ENCODE measurements around the gene KATNAL2. TPM values are rescaled to one million over a fixed set of nuclear protein-coding genes. Genes with fewer than 3 reads are reported as not detected.

Gene KATNAL2
- total RNA-seq, 4 donors from 2014 or later, result 1.1 to 10.1 (median 1.9) TPM

- no peak for DNase-seq (ENCODE audit: low spot score in 2 of 2)
- Histone ChIP-seq H3K4me3 (no peak overlapping the region), H3K36me3 (peaks cover 26% of the 10 kb centered on the region), H3K4me1 (no peaks in the 10 kb centered on the region), H3K27me3 (no peaks in the 10 kb centered on the region), H3K27ac (no peak overlapping the region), H3K9me3 (peaks cover 4% of the 10 kb centered on the region)
- TF ChIP-seq CTCF (IDR thresholded peaks at IDR 0.05), result no peak
- no peak for TF ChIP-seq EP300 (IDR thresholded peaks at IDR 0.05)
- no peak for TF ChIP-seq POLR2A (IDR thresholded peaks at IDR 0.05)
- no peak for TF ChIP-seq POLR2AphosphoS5 (IDR thresholded peaks at IDR 0.05)
- 95% methylated on average over 1 of the region's 1 CpG for WGBS
Measured at GRCh38 chr18:46888965-46889364, 28.4 kb upstream of the KATNAL2 start.

GRCh38 chr18:46891742-46892214 lies 25.6 kb upstream of the KATNAL2 start:
- no peaks in the 10 kb centered on the region for H3K4me1 ChIP-seq
- H3K9me3 ChIP-seq, result peaks cover 4% of the 10 kb centered on the region
- no peaks in the 10 kb centered on the region for H3K27me3 ChIP-seq
- no peak for DNase-seq (ENCODE audit: low spot score in 2 of 2)
- H3K27ac ChIP-seq, result no peak overlapping the region
- H3K36me3 ChIP-seq, result peaks cover 26% of the 10 kb centered on the region
- 84% methylated on average over 3 of the region's 3 CpGs for WGBS
- H3K4me3 ChIP-seq, result no peak overlapping the region
- no peak for TF ChIP-seq POLR2AphosphoS5 (IDR thresholded peaks at IDR 0.05)

GRCh38 chr18:46892842-46893241 lies 24.6 kb upstream of the KATNAL2 start:
- TF ChIP-seq CTCF (IDR thresholded peaks at IDR 0.05) (no peak), EP300 (IDR thresholded peaks at IDR 0.05) (no peak), POLR2AphosphoS5 (IDR thresholded peaks at IDR 0.05) (no peak), POLR2A (IDR thresholded peaks at IDR 0.05) (no peak)
- Histone ChIP-seq H3K27ac (no peak overlapping the region), H3K36me3 (peaks cover 26% of the 10 kb centered on the region), H3K4me1 (no peaks in the 10 kb centered on the region), H3K27me3 (no peaks in the 10 kb centered on the region), H3K9me3 (peaks cover 4% of the 10 kb centered on the region), H3K4me3 (no peak overlapping the region)
- DNase-seq (ENCODE audit: low spot score in 2 of 2), result no peak
- 92% methylated on average over 1 of the region's 1 CpG for WGBS

- peaks cover 4% of the 10 kb centered on the region for H3K9me3 ChIP-seq
- peaks cover 25% of the 10 kb centered on the region for H3K36me3 ChIP-seq
- no peak overlapping the region for H3K27ac ChIP-seq
- WGBS, result 97% methylated on average over 1 of the region's 1 CpG
- H3K4me3 ChIP-seq, result no peak overlapping the region
- no peak for DNase-seq (ENCODE audit: low spot score in 2 of 2)
- TF ChIP-seq POLR2AphosphoS5 (IDR thresholded peaks at IDR 0.05) (no peak), POLR2A (IDR thresholded peaks at IDR 0.05) (no peak), CTCF (IDR thresholded peaks at IDR 0.05) (no peak), EP300 (IDR thresholded peaks at IDR 0.05) (no peak)
- H3K4me1 ChIP-seq, result no peaks in the 10 kb centered on the region
- no peaks in the 10 kb centered on the region for H3K27me3 ChIP-seq
Measured at GRCh38 chr18:46893360-46893759, 24.0 kb upstream of the KATNAL2 start.

- no peaks in the 10 kb centered on the region for H3K4me1 ChIP-seq
- no peaks in the 10 kb centered on the region for H3K27me3 ChIP-seq
- H3K36me3 ChIP-seq, result peaks cover 17% of the 10 kb centered on the region
- H3K9me3 ChIP-seq, result no peaks in the 10 kb centered on the region
- H3K4me3 ChIP-seq, result no peak overlapping the region
- WGBS, result 97% methylated on average over 2 of the region's 2 CpGs
- TF ChIP-seq CTCF (IDR thresholded peaks at IDR 0.05) (no peak), POLR2AphosphoS5 (IDR thresholded peaks at IDR 0.05) (no peak), POLR2A (IDR thresholded peaks at IDR 0.05) (no peak), EP300 (IDR thresholded peaks at IDR 0.05) (no peak)
- H3K27ac ChIP-seq, result no peak overlapping the region
- no peak for DNase-seq (ENCODE audit: low spot score in 2 of 2)
Measured at GRCh38 chr18:46894124-46894523, 23.3 kb upstream of the KATNAL2 start.
